ENCODE results near the gene MTMR4. TPM values are rescaled to one million over a fixed set of nuclear protein-coding genes. Genes with fewer than 3 reads are reported as not detected.

The MTMR4 gene
- polyA plus RNA-seq, 1 of the 3 experiments (the other 2 are of a cell fraction) = 23.3 TPM

DNA sequence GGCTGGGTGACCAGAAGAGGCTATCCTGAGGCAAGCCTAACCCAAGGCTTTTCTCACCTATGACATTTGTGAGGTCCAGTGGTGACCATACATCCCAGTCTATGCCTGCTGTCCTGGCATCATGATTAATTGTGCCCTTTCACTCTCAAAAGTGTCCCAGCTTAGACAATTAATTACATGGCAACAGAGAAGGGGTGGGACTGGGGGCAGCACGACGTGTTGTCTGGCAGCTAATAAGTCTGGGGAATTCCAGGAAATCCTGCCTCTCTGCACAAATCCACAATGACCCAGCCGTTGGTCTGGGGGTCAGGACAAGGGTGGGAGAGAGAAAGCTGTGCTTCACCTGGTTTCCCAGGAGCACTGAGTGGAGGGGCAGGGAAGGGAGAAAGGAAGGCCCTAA, 14.0 kb upstream of the MTMR4 start:
- Histone ChIP-seq H4K20me1 (ENCODE audit: insufficient read depth) (no peaks in the 10 kb centered on the region), H3K27me3 (ENCODE audit: insufficient read depth) (no peaks in the 10 kb centered on the region), H3F3A (replicated peaks; ENCODE audit: insufficient read depth) (peaks cover 5% of the 10 kb centered on the region), H3K4me1 (ENCODE audit: control insufficient read depth in 1 of 2, insufficient read depth in 2 of 2, low read depth in 1 of 2, low read length in 1 of 2) (peaks cover 9 to 29% of the 10 kb centered on the region in 2 experiments; a peak in 3 of 4 replicates), H3K27ac (ENCODE audit: low read depth in 2 of 2, low read length in 1 of 2) (no peak overlapping the region), H3K9ac (no peak overlapping the region), H3K79me2 (ENCODE audit: insufficient read depth) (no peaks in the 10 kb centered on the region), H3K9me3 (no peaks in the 10 kb centered on the region), H3K36me3 (replicated peaks in 1 of 2; ENCODE audit: control insufficient read depth in 1 of 2, insufficient read depth in 2 of 2, low read length in 1 of 2) (no peaks in the 10 kb centered on the region), H3K4me3 (ENCODE audit: low read depth in 2 of 2, low read length in 1 of 2) (no peak overlapping the region), H3K4me2 (no peak overlapping the region), H2AFZ (ENCODE audit: low read depth) (no peak overlapping the region), H3K9me2 (no peaks in the 10 kb centered on the region)
- TF ChIP-seq USF1 (IDR thresholded peaks at IDR 0.05; ENCODE audit: borderline replicate concordance, low read depth) (no peak), TAF1 (IDR thresholded peaks at IDR 0.05; ENCODE audit: borderline replicate concordance, low read depth, low read length) (no peak), RXRA (IDR thresholded peaks at IDR 0.05; ENCODE audit: borderline replicate concordance, low read depth) (no peak), MEF2A (IDR thresholded peaks at IDR 0.05; ENCODE audit: borderline replicate concordance, low read depth) (no peak)
- no peak for DNase-seq
- WGBS (ENCODE audit: low lambda C conversion rate) = 41% methylated on average over 3 of the region's 3 CpGs
- ChIA-PET POLR2A (interaction anchor here (0.6 to 1.2 kb wide), 4 partner anchors 9 to 103 kb away, joined by 3 to 7 read pairs (median 4); no protein-coding TSS in a partner anchor), CTCF (interaction anchor here (1.1 to 10.3 kb wide), 4 partner anchors 8 to 476 kb away, joined by 4 to 112 read pairs (median 7); no protein-coding TSS in a partner anchor)

GRCh38 chr17:58527949-58528348, 13.5 kb upstream of the MTMR4 start:
- Histone ChIP-seq H3K4me3 (ENCODE audit: low read depth in 2 of 2, low read length in 1 of 2) (no peak overlapping the region), H3K79me2 (ENCODE audit: insufficient read depth) (no peaks in the 10 kb centered on the region), H3K36me3 (replicated peaks in 1 of 2; ENCODE audit: control insufficient read depth in 1 of 2, insufficient read depth in 2 of 2, low read length in 1 of 2) (no peaks in the 10 kb centered on the region), H3K27me3 (ENCODE audit: insufficient read depth) (no peaks in the 10 kb centered on the region), H3K9me3 (no peaks in the 10 kb centered on the region), H4K20me1 (ENCODE audit: insufficient read depth) (no peaks in the 10 kb centered on the region), H2AFZ (ENCODE audit: low read depth) (no peak overlapping the region), H3K9ac (no peak overlapping the region), H3K4me2 (no peak overlapping the region), H3F3A (replicated peaks; ENCODE audit: insufficient read depth) (peaks cover 5% of the 10 kb centered on the region), H3K4me1 (ENCODE audit: control insufficient read depth in 1 of 2, insufficient read depth in 2 of 2, low read depth in 1 of 2, low read length in 1 of 2) (peaks cover 9 to 29% of the 10 kb centered on the region in 2 experiments; a peak in 3 of 4 replicates), H3K27ac (ENCODE audit: low read depth in 2 of 2, low read length in 1 of 2) (no peak overlapping the region), H3K9me2 (no peaks in the 10 kb centered on the region)
- CTCF ChIA-PET = interaction anchor here (0.6 to 10.3 kb wide), 9 partner anchors 8 to 477 kb away, joined by 3 to 112 read pairs (median 4); no protein-coding TSS in a partner anchor
- POLR2A ChIA-PET = interaction anchor here (1.2 kb wide), 3 partner anchors 10 to 104 kb away, joined by 3 to 7 read pairs (median 6); no protein-coding TSS in a partner anchor
- WGBS (ENCODE audit: low lambda C conversion rate) = 40% methylated on average over 3 of the region's 3 CpGs
- no peak for DNase-seq
- TF ChIP-seq EP300 (IDR thresholded peaks at IDR 0.05; ENCODE audit: borderline replicate concordance in 1 of 2, low read depth in 1 of 2, low read length in 1 of 2) (no peak), ELF1 (IDR thresholded peaks at IDR 0.05) (no peak), RAD21 (IDR thresholded peaks at IDR 0.05; ENCODE audit: low read length) (no peak), USF1 (IDR thresholded peaks at IDR 0.05; ENCODE audit: borderline replicate concordance, low read depth) (no peak), NRF1 (IDR thresholded peaks at IDR 0.05; ENCODE audit: low read depth, low read length) (no peak), MXI1 (IDR thresholded peaks at IDR 0.05; ENCODE audit: low read depth, low read length) (no peak), ZBTB33 (IDR thresholded peaks at IDR 0.05; ENCODE audit: borderline replicate concordance, low read depth) (no peak), CTCF (IDR thresholded peaks at IDR 0.05) (no peak), GATA2 (CRISPR knock-in tag; IDR thresholded peaks at IDR 0.05) (no peak), FOXM1 (IDR thresholded peaks at IDR 0.05; ENCODE audit: low read depth) (no peak), POLR2AphosphoS5 (IDR thresholded peaks at IDR 0.05; ENCODE audit: low read depth, low read length) (no peak), GABPA (IDR thresholded peaks at IDR 0.05; ENCODE audit: low read depth) (no peak)
- TF ChIP-seq, protein P1, sequence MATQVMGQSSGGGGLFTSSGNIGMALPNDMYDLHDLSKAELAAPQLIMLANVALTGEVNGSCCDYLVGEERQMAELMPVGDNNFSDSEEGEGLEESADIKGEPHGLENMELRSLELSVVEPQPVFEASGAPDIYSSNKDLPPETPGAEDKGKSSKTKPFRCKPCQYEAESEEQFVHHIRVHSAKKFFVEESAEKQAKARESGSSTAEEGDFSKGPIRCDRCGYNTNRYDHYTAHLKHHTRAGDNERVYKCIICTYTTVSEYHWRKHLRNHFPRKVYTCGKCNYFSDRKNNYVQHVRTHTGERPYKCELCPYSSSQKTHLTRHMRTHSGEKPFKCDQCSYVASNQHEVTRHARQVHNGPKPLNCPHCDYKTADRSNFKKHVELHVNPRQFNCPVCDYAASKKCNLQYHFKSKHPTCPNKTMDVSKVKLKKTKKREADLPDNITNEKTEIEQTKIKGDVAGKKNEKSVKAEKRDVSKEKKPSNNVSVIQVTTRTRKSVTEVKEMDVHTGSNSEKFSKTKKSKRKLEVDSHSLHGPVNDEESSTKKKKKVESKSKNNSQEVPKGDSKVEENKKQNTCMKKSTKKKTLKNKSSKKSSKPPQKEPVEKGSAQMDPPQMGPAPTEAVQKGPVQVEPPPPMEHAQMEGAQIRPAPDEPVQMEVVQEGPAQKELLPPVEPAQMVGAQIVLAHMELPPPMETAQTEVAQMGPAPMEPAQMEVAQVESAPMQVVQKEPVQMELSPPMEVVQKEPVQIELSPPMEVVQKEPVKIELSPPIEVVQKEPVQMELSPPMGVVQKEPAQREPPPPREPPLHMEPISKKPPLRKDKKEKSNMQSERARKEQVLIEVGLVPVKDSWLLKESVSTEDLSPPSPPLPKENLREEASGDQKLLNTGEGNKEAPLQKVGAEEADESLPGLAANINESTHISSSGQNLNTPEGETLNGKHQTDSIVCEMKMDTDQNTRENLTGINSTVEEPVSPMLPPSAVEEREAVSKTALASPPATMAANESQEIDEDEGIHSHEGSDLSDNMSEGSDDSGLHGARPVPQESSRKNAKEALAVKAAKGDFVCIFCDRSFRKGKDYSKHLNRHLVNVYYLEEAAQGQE (IDR thresholded peaks at IDR 0.05; ENCODE audit: low read depth, low read length) = no peak
